Fibroblast of skin of abdomen (primary cell): Measurements from ENCODE around the gene RAB36.

Experiments
- DNase-seq: peaks from one replicate; pipeline ENCODE4 v3.0.0-alpha.2; 2013

RAB36 gene

DNA sequence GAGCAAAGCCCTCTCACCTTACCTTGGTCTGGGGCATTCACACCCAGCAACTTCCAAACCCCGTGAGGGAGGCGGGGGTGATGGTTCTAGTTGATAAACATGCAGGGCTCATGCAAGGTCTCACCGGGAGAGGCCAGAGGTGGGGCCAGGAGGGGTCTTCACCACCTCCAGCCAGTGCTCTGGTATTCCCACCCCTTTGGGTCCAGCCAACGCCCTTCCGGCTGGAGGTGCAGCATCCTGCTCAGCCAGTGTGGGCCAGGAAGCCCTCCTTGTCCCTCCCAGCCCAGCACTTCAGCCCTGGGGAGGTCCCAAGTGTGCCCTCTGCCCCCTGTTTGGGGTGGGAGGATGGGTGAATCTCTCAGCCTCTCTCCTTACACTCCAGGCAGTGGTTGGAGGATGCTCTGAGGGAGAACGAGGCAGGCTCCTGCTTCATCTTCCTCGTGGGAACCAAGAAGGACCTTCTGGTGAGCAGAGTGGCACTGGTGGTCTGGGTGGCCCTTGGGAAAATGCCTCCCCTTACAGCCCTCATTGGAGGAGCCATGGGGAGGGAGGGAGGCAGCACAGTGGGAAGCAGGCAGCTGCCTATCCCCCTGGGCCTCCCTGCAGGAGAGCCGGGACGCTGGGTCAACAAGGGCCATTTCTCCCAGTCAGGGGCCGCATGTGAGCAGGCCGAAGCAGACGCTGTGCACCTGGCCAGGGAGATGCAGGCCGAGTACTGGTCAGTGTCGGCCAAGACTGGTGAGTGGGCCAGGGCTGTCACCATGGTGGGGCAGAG lies 13.4 kb downstream of the RAB36 start:
- no peak for DNase-seq

DNA sequence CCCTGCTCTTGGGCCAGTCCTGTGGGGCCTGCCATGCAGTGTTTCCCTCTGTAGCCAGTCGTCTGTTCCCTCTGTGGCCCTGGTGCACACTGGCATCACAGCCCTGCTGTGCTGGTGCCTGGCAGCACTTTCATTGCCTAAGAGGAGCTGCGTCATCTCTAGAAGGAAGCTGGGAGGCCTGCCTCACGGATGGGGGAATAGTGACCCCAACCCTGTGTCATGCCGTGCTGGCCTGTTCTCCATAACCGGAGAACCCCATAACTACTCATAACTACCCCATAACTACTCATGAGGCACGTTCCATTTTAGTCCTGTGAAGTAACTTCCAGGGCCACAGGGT lies 14.0 kb downstream of the RAB36 start:
- DNase-seq: no peak

DNA sequence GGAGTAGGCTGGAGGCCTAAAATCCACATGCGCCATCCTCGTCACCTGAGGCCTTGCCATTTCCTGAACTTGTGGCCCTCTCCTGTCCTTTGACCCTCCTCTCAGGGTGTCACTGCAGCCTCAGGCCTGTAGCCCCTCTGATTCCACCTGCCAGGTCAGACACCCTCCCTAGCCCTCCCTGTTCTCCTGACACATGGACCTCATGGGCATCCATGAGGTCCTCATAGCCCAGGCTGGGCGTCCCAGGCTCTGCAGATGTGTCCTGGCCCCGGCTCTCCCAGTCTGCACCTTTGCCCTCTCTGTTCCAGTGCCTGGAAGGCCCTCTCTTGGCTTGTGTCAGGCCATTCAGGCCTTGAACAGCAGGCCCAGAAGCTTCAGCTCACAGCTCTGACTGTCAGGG lies 15.8 kb downstream of the RAB36 start:
- DNase-seq: no peak

GRCh38 chr22:23161574-23161973 lies 16.3 kb downstream of the RAB36 start:
- DNase-seq: no peak

DNA sequence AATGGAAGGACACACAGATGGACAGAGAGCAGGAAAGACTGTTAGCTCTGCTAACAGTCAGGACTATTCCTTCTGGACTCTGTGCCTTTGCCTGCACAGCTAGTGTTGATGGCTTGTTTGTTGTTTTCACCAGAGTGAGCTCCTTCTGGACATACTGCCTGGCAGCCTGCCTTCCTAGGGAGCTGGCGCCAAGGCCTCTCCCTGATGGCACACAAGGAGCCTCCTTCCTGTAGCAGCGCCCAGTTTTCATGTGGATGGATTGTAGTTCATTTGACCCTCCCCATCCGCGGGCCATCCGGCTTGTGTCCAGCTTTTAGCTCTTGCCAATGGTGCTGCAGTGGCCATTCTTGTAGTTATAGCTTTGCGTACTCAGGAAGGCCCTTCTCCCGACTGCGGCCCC lies 18.4 kb downstream of the RAB36 start:
- DNase-seq: no peak

- no peak for DNase-seq
These were observed 18.8 kb downstream of the RAB36 start for GRCh38 chr22:23164091-23164490.

DNA sequence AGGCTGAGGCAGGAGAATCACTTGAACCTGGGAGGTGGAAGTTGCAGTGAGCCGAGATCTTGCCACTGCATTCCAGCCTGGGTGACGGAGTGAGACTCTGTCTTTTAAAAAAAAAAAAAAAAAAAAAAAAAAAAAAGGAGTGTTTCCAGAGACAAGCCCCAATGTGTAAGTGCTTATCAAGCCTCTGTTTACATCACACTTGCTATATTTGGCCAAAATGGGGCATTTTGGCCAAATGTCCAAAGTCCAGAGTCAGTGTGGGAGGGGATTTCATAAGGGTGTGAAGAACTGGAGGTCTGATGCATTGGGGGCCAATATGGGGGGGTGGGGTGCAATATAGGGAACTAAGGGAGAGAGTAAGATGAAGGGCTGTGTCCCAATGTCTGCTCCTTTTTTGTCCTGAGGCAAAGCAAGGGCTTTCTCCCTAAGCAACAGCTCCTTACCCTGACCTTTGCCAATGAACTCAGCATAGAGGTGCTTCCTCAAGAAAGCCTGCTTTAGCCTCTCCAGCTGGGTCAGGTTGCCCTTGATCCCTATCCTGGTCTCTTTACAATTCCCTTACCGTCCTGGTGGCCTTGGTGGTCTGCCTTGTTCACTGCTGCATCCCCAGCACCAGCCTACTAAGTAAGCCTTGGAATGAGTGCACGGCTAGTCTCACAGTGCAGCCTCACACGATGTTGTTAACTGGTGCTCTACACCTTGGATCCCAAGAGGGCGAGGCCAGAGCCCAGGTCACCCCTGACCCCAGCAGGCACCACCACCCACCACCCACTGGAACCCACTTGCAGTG lies 21.0 kb downstream of the RAB36 start:
- no peak for DNase-seq

DNA sequence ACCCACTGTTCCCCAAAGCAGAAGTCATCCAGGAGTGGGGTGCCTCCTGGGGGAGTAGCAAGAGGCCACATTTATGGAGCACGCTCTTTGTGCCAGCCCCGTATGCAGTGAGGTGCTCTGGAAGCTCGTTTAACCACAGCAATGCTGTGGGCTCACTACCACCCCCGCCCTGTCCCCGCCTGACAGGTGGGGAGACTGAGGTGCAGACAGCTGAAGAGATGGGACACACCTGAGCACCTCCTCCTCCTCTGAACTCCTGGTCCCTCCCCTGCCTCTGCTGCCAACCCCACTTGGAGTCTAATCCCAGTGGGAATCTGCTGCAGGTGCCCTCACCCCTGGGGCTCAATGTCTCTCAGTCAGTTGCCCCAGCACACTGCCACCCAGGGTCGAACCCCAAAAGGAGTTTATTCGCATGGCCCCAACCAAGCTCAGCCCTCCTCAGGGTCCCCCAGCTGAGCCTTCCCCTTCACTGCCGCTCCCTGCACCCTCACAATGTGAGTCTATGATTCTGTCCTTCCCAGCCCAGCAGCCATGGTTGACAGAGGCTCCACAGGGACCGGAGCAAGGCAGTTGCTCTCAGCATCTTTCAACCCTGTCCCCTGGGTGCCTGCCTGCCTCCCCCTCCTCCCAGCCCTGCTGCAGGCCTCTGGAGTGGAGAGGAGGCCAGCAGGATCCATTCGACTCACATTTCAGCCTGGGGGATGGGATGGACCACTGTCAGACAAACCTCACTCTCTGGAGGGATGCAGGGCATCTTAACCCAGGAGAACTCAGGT lies 21.8 kb downstream of the RAB36 start:
- DNase-seq: no peak

GRCh38 chr22:23168391-23169042 lies 23.2 kb downstream of the RAB36 start:
- no peak for DNase-seq

GRCh38 chr22:23169043-23169406 lies 23.7 kb downstream of the RAB36 start:
- no peak for DNase-seq

GRCh38 chr22:23175817-23176644 lies 30.8 kb downstream of the RAB36 start:
- DNase-seq: no peak

GRCh38 chr22:23176645-23177027 lies 31.4 kb downstream of the RAB36 start:
- no peak for DNase-seq

DNA sequence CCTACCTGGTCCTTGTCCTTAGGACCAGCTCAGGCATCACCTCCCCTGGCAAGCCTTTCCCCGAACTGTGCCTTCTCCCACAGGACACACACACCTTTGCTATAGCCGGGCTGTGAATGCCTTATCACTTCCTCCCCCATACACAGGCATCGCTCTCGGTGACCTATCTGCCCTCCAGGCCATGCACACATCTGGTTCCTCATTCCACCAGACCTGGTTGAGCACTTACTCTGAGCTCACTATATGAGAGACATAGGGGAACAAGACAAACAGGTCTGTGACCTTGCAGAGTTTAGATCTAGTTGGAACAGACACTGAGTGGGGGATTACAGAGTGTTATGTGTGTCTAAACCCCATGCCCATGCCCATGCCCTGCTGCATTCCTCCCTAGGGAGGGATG lies 31.9 kb downstream of the RAB36 start:
- no peak for DNase-seq

DNA sequence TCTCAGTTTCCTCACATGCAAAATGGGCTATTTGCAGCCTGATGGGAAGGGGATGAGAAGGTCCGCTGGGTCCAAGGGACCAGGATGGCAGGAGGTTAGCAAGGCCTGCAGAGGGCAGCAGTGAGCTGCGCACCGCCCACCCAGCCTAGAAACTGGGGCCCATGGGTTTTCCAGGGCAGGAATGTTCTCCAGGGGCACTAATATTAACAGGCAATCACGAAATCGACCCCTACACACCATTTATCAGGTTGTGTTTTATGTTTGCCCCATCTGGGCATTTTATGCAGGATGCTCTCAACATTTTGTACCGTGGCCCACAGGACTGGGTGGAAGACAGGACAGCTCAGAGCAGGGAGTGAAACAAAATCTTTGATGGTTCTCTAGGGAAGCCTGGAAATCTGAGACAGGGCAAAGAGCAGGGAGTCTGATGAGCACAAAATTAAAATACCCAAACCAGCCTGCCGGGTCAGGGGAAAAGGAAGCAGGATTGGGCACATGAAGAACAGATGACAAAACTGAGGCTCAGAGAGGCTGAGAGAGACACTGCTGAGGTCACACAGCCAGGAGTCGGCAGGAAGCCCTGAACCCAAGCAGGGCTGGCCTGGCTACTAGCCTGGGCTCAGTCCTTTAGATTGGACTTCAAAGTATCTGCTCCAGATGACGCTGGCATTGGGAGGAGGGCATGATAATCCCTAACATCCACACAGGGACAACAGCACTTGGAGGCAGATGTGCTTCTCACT lies 33.4 kb downstream of the RAB36 start:
- peak; percentile 49 for DNase-seq

DNA sequence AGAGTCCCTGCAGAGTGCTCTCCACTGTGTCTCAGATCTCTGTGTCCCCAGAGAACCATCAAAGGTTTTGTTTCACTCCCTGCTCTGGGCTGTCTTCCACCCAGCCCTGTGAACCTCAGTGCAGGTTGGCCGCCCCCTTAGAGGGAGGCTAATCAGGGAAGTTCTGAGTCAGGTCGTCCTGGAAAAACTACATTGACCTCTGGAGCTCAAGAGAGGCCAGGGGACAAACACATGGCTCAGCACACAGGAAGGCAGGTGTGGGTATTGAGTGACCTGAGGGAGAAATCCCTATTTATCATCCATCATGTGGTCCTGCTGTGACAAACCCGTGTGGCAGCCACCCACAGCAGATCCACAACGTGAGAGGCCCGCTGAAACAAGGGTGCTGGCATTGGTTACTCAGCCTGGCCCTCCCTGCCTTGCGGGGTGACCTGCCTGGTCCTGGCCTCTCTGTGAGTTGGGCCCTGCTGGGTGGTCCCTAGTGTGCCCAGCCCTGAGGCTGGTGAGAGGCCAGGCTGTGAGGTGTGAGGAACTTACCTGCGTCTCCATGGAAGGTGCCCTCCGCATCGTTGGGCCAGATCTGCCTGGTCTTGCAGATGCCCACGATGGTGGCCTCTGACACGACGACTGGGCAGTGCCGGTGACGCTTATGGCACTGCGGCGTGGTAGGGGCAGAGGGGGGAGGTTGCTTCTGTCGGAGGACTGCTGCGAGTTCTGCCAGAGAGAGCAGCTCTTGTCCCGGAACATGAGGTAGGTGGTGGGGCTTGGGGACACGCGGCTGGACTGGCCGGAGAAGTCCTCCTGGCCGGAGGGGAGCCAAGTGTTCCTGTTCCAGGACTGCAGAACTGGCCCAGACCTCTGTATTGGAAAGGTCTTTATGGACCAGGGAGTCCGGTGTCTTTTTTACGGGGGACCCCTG lies 34.4 kb downstream of the RAB36 start:
- no peak for DNase-seq

DNA sequence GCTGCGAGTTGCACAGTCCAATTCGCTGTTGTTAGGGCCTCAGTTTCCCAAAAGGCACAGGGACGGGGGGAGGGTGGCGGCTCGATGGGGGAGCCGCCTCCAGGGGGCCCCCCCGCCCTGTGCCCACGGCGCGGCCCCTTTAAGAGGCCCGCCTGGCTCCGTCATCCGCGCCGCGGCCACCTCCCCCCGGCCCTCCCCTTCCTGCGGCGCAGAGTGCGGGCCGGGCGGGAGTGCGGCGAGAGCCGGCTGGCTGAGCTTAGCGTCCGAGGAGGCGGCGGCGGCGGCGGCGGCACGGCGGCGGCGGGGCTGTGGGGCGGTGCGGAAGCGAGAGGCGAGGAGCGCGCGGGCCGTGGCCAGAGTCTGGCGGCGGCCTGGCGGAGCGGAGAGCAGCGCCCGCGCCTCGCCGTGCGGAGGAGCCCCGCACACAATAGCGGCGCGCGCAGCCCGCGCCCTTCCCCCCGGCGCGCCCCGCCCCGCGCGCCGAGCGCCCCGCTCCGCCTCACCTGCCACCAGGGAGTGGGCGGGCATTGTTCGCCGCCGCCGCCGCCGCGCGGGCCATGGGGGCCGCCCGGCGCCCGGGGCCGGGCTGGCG lies 35.1 kb downstream of the RAB36 start, which contains the start of gene BCR:
Gene BCR (plus strand): TSS at position 209 of the 592 bp plus-strand sequence. CDS start 452 bp downstream, outside the sequence.
- DNase-seq: peak; percentile 66

DNA sequence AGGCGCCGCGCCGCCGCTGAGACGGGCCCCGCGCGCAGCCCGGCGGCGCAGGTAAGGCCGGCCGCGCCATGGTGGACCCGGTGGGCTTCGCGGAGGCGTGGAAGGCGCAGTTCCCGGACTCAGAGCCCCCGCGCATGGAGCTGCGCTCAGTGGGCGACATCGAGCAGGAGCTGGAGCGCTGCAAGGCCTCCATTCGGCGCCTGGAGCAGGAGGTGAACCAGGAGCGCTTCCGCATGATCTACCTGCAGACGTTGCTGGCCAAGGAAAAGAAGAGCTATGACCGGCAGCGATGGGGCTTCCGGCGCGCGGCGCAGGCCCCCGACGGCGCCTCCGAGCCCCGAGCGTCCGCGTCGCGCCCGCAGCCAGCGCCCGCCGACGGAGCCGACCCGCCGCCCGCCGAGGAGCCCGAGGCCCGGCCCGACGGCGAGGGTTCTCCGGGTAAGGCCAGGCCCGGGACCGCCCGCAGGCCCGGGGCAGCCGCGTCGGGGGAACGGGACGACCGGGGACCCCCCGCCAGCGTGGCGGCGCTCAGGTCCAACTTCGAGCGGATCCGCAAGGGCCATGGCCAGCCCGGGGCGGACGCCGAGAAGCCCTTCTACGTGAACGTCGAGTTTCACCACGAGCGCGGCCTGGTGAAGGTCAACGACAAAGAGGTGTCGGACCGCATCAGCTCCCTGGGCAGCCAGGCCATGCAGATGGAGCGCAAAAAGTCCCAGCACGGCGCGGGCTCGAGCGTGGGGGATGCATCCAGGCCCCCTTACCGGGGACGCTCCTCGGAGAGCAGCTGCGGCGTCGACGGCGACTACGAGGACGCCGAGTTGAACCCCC lies 35.8 kb downstream of the RAB36 start:
- DNase-seq: no peak

- no peak for DNase-seq
These were observed 36.5 kb downstream of the RAB36 start for GRCh38 chr22:23181721-23182308.
